ENCODE measurements around the gene PIK3R5. TPM values are rescaled to one million over a fixed set of nuclear protein-coding genes. Genes with fewer than 3 reads are reported as not detected.

Gene PIK3R5
- polyA plus RNA-seq, 1 donor from 2014 or later = not detected

DNA sequence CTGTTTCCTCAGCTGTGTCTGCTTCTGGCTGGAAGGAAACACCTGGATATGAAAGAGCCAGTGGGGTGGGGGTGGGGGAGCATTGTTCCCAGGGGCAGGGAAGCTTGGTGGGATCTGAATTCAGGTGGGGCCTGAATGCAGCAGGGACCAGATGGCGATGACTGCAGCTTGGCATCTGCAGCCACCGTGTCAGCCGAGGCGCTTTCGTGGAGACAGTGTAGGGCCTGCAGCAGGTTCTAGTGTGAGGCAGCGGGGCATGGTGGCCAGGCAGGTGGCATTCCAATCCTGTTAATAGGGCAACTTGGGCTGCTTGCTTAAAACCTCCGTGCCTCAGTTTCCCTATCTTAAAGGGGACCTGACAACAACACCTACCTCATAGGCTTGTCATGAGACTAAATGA lies 99.7 kb downstream of the PIK3R5 start:
- H3K36me3 ChIP-seq (ENCODE audit: insufficient read depth, low read length) = no peaks in the 10 kb centered on the region
- no peak overlapping the region for H3K4me3 ChIP-seq (ENCODE audit: low read length)
- no peaks in the 10 kb centered on the region for H3K27me3 ChIP-seq (ENCODE audit: insufficient read depth, low read depth, low read length)
- H3K4me2 ChIP-seq (ENCODE audit: low read length) = no peak overlapping the region
- H2AFZ ChIP-seq (ENCODE audit: low read depth, low read length) = no peak overlapping the region
- H3K79me2 ChIP-seq (replicated peaks; ENCODE audit: insufficient read depth, low read length) = no peaks in the 10 kb centered on the region
- H3K27ac ChIP-seq (ENCODE audit: low read length) = no peak overlapping the region
- no peak for TF ChIP-seq MXI1 (conservative IDR thresholded peaks at IDR 0.05; ENCODE audit: poor library complexity, severe bottlenecking)
- TF ChIP-seq, protein P1, sequence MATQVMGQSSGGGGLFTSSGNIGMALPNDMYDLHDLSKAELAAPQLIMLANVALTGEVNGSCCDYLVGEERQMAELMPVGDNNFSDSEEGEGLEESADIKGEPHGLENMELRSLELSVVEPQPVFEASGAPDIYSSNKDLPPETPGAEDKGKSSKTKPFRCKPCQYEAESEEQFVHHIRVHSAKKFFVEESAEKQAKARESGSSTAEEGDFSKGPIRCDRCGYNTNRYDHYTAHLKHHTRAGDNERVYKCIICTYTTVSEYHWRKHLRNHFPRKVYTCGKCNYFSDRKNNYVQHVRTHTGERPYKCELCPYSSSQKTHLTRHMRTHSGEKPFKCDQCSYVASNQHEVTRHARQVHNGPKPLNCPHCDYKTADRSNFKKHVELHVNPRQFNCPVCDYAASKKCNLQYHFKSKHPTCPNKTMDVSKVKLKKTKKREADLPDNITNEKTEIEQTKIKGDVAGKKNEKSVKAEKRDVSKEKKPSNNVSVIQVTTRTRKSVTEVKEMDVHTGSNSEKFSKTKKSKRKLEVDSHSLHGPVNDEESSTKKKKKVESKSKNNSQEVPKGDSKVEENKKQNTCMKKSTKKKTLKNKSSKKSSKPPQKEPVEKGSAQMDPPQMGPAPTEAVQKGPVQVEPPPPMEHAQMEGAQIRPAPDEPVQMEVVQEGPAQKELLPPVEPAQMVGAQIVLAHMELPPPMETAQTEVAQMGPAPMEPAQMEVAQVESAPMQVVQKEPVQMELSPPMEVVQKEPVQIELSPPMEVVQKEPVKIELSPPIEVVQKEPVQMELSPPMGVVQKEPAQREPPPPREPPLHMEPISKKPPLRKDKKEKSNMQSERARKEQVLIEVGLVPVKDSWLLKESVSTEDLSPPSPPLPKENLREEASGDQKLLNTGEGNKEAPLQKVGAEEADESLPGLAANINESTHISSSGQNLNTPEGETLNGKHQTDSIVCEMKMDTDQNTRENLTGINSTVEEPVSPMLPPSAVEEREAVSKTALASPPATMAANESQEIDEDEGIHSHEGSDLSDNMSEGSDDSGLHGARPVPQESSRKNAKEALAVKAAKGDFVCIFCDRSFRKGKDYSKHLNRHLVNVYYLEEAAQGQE (IDR thresholded peaks at IDR 0.05; ENCODE audit: borderline replicate concordance) = no peak
- TF ChIP-seq EZH2 (IDR thresholded peaks at IDR 0.05; ENCODE audit: borderline replicate concordance, insufficient read depth, low read length, poor library complexity, severe bottlenecking) = no peak
- TF ChIP-seq POLR2AphosphoS5 (IDR thresholded peaks at IDR 0.05) = no peak
- TF ChIP-seq, protein P2, sequence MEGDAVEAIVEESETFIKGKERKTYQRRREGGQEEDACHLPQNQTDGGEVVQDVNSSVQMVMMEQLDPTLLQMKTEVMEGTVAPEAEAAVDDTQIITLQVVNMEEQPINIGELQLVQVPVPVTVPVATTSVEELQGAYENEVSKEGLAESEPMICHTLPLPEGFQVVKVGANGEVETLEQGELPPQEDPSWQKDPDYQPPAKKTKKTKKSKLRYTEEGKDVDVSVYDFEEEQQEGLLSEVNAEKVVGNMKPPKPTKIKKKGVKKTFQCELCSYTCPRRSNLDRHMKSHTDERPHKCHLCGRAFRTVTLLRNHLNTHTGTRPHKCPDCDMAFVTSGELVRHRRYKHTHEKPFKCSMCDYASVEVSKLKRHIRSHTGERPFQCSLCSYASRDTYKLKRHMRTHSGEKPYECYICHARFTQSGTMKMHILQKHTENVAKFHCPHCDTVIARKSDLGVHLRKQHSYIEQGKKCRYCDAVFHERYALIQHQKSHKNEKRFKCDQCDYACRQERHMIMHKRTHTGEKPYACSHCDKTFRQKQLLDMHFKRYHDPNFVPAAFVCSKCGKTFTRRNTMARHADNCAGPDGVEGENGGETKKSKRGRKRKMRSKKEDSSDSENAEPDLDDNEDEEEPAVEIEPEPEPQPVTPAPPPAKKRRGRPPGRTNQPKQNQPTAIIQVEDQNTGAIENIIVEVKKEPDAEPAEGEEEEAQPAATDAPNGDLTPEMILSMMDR (IDR thresholded peaks at IDR 0.05; ENCODE audit: poor library complexity, severe bottlenecking) = no peak
- no peak for TF ChIP-seq SMC3 (conservative IDR thresholded peaks at IDR 0.05; ENCODE audit: poor library complexity)
- TF ChIP-seq EP300 (conservative IDR thresholded peaks at IDR 0.05; ENCODE audit: poor library complexity, severe bottlenecking) = no peak
- TF ChIP-seq TAF1 (IDR thresholded peaks at IDR 0.05; ENCODE audit: low read depth) = no peak
- no peak for TF ChIP-seq RAD21 (conservative IDR thresholded peaks at IDR 0.05)
- no peaks in the 10 kb centered on the region for H3F3A ChIP-seq (ENCODE audit: insufficient read depth, low read length, poor library complexity, severe bottlenecking)
- H3K9me2 ChIP-seq (ENCODE audit: insufficient read depth, low read length) = no peaks in the 10 kb centered on the region
- H4K20me1 ChIP-seq (ENCODE audit: insufficient read depth) = no peaks in the 10 kb centered on the region
- no peak overlapping the region for H3K9ac ChIP-seq (ENCODE audit: low read length)
- H3K9me3 ChIP-seq (ENCODE audit: low read length) = no peaks in the 10 kb centered on the region

DNA sequence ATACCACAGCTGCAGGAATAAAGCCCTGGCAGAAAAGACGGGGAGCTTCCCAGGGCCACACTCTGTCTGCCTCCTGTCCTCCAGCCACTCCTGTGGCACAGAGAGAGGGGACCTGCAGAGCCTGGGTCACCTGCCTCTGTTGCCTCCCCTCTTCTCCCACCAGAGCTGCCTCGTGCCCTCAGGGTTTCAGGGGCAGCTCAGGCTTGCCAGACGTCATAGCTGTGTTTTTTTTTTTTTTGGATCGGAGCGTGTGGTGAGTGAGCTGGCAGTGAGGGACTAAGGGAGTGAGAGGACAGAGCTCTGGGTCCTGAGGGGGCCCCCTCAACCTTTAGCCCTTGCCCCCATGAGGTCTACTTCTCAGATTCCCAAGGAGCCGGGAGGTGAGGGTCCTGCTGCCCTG lies 100.1 kb downstream of the PIK3R5 start:
- Histone ChIP-seq H3K4me3 (ENCODE audit: low read length) (no peak overlapping the region), H3F3A (ENCODE audit: insufficient read depth, low read length, poor library complexity, severe bottlenecking) (no peaks in the 10 kb centered on the region), H3K36me3 (ENCODE audit: insufficient read depth, low read length) (no peaks in the 10 kb centered on the region), H3K27ac (ENCODE audit: low read length) (no peak overlapping the region), H3K79me2 (replicated peaks; ENCODE audit: insufficient read depth, low read length) (no peaks in the 10 kb centered on the region), H3K9me2 (ENCODE audit: insufficient read depth, low read length) (no peaks in the 10 kb centered on the region), H3K9ac (ENCODE audit: low read length) (no peak overlapping the region), H3K4me2 (ENCODE audit: low read length) (no peak overlapping the region), H4K20me1 (ENCODE audit: insufficient read depth) (no peaks in the 10 kb centered on the region), H3K9me3 (ENCODE audit: low read length) (no peaks in the 10 kb centered on the region), H2AFZ (ENCODE audit: low read depth, low read length) (no peak overlapping the region), H3K27me3 (ENCODE audit: insufficient read depth, low read depth, low read length) (no peaks in the 10 kb centered on the region)
- TF ChIP-seq, protein P2 (IDR thresholded peaks at IDR 0.05; ENCODE audit: poor library complexity, severe bottlenecking) = no peak
- no peak for TF ChIP-seq MXI1 (conservative IDR thresholded peaks at IDR 0.05; ENCODE audit: poor library complexity, severe bottlenecking)

Data from neural cell (in vitro differentiated cells).